NCI-H1105 (cell line): ENCODE data around the gene DCUN1D5.
"Not testable (repeated sequence)": the region's sequence is repeated elsewhere in the genome, so short reads cannot be mapped to it uniquely, and the experiment has no call there.

ENCODE experiments used
- DNase-seq: peaks from one replicate; lab custom pipeline; 2025; lab: John Stamatoyannopoulos, UW

DCUN1D5 gene

GRCh38 chr11:103055221-103055890 lies 36.6 kb downstream of the DCUN1D5 start:
- DNase-seq = peak; percentile 43

- no peak for DNase-seq
Measured at GRCh38 chr11:103053997-103054396, 38.0 kb downstream of the DCUN1D5 start.

DNA sequence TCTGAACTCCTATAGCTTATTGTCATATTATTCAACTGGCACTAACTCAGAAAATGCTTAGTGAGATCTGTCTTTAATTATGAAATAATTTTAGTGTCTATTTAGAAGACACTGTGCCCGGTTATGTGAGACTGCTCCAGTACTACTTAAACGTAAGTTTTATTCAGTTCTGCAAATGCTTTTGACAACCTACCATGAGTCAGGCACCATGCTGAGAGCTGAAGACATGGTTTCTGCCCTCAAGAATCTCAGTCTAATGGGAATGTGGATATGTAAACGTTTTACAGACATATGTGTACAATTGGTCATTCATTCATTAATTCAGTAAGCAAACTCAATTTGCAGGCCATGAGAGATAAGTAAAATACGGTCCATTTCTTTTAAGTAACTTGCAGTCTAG lies 40.0 kb downstream of the DCUN1D5 start:
- no peak for DNase-seq

- no peak for DNase-seq
Measured at GRCh38 chr11:103051151-103051801, 40.7 kb downstream of the DCUN1D5 start.

DNA sequence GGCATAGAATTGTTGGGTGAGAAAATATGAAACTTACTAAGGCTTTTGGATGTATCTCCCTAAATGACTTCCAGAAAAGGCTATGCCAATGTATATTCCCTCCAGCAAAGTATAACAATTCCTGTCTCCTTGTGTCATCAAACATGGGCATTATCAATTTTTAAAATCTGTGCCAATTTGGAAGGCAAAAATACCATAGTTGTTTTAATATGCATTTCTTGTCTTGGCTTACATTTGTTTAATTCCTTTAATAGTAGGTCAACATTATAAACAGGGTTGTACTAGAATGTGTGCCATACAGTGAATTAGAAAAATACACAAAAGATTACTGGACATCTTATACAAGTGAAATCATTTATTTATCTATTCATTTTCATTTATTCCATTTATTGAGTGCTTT lies 41.6 kb downstream of the DCUN1D5 start:
- DNase-seq = no peak

- DNase-seq = no peak
Measured at GRCh38 chr11:103047837-103048236, 44.1 kb downstream of the DCUN1D5 start.

DNA sequence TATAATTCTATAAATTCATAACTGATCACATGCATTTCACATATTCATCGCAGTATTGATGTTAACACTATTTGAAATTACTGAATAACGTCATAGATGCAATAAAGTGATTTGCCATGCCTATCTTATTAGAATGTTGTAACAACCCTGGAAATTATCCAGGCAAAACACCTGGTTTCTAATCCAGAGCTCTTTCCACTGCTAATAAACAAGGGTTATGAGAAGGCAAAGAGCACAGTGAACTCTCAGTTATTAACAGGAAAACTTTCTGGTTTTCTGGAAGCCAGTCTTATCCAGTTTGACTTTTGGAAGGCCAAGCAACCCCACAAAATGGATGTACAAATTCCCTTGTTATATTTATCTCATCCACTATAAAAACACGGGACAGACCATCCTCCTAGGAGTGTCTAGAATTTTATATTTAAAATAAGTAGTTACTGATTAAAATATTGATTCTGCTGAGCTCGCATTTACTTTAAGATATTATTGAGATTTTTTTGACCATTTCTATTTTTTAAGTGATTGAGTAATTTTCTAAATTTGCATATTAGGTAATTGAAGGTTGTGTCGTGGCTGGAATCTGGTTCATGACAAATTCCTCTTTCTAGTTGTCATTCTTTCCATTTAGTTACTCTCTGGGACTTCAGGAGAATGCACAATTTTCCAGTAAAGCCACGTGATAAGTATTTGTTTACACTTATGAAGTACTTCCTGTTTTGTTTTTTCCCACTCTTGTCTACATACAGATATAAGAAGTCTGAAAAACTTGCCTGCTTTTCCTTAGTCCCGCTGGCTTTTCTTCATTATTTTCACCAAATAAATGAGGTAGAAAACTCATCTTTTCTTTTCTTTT lies 47.9 kb downstream of the DCUN1D5 start:
- no peak for DNase-seq

DNA sequence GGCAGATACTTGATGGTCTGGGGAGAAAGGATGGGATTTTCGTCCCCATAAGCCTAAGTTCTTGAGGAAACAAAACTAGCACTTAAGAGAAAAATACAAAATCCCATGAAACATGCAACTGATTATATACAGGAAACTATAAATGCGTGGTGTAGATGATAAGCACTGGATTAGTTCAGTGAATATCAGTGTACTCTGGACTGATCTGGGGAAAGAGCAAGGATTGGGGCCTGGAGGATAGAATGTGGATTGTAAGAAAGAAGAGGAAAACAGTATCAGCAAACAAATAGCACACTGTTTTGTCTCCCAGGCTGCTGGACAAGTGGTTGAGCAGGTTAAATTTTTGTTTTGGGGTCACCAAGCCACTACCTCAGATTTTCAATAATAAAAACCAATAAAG lies 49.8 kb downstream of the DCUN1D5 start:
- DNase-seq = no peak

DNA sequence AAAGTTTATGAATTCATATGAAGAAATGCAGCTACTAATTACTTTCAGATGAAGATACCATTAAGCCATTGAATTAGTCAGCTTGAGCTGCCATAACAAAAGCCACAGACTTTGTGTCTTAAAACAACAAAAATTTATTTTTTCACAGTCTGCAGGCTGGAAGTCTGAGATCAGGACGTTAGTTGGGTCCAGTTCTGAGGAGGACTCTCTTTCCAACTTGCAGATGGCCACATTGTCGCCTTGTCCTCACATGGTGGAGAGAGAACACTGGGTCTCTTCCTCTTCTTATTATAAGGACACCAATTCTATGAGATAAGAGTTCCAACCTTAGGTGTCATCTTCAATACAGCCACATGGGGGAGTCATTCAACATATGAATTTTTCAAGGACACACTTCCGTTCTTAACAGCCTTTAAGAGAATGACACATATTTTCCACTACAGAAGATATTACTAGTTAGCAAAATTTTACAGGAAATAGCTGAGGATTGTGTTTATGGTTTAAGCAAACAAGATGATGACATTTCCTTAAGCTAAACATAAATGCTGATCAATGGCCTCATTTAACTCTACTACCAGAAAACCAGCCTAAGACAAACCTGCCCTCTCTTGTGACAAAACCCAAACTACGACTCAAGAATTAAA lies 56.0 kb downstream of the DCUN1D5 start:
- DNase-seq = peak; percentile 28

GRCh38 chr11:103035216-103035615 lies 56.7 kb downstream of the DCUN1D5 start:
- no peak for DNase-seq

DNA sequence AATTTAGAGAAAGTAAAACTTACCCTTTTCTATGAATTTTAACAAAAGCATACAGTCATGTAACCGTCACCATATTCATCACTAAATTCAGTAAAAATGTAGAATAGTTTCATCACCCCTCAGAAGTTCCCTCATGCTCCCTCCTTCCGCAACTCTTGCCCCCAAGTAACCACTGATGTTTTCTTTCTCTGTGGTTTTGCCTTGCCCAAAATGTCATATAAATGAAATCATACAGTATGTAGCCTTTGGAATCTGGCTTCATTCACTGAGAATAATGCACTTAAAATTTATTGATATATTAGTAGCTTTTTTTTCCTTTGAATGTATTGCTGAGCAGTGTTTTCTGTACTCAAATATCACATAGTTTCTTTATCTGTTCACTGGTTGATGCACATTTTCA lies 60.1 kb downstream of the DCUN1D5 start:
- no peak for DNase-seq

DNA sequence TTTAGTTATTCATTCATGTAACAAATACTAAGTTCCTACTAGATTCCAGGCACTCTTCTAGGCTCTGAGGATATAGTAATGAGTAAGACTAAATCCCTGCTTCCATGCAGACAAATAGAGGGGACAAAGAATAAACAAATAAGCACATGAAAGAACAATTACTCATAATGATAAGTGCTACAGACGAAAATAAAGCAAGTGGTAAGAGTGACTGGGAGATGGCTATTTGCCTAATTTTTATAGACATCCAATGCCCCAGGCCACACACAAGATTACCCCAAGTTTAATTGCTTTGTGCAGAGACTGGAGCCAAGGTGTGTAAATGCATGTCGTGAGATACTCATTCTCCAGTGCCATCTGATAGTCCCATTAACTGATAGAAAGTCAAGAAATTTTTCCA lies 62.6 kb downstream of the DCUN1D5 start:
- no peak for DNase-seq

DNA sequence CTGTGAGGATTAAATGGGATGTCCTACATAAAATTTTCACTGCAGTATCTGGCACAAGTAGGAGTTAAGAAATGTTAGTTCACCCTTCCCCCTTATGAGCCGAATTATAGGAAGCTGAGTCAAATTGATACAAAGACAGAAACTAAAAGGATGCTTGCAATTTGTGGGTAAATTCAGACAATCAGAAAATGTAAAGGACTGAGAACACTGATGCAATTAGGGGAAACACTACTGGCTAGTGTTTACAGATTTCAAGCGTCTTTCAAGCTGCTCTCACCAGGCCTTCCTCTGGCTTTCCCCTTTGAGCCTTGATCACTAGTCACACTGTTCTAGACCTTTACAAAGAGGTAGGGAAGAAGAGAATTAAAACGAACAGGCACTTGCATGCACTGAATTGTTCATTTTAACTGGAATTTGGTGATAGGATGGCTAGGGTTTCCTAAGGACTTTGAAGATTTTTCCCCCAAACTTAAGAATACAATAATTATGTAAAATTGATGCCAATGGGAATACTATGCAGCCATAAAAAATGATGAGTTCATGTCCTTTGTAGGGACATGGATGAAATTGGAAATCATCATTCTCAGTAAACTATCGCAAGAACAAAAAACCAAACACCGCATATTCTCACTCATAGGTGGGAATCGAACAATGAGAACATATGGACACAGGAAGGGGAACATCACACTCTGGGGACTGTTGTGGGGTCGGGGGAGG lies 63.5 kb downstream of the DCUN1D5 start:
- not testable (repeated sequence) for DNase-seq

GRCh38 chr11:103024086-103024485 lies 67.9 kb downstream of the DCUN1D5 start:
- DNase-seq = no peak

- DNase-seq = no peak
Measured at GRCh38 chr11:103016031-103016430, 75.9 kb downstream of the DCUN1D5 start.

- no peak for DNase-seq
Measured at GRCh38 chr11:103013421-103013820, 78.5 kb downstream of the DCUN1D5 start.
